GM18909 (cell line): ENCODE results near the gene BCKDHB.
A peak's percentile ranks its signal among the peaks of the same experiment; 100 is the strongest.
"Not testable (repeated sequence)": the region's sequence is repeated elsewhere in the genome, so short reads cannot be mapped to it uniquely, and the experiment has no call there.

Experiments used
- ATAC-seq: cut with Tn5 transposase; IDR thresholded peaks from one replicate; pipeline ENCODE4 v1.9.1; 2021; ENCODE audit warnings: mild to moderate bottlenecking; ENCODE audit not compliant: unreplicated experiment, poor library complexity

Gene BCKDHB

GRCh38 chr6:80197986-80198385 is 91.5 kb downstream of the BCKDHB start:
- ATAC-seq = no peak

GRCh38 chr6:80203283-80203682 is 96.8 kb downstream of the BCKDHB start:
- no peak for ATAC-seq

- ATAC-seq = no peak
These were observed 98.9 kb downstream of the BCKDHB start for GRCh38 chr6:80205404-80205803.

GRCh38 chr6:80206758-80207157 is 100.3 kb downstream of the BCKDHB start:
- ATAC-seq = no peak

GRCh38 chr6:80209430-80209829 is 103.0 kb downstream of the BCKDHB start:
- ATAC-seq = peak; percentile 44

- ATAC-seq = peak; percentile 55
These were observed 104.1 kb downstream of the BCKDHB start for GRCh38 chr6:80210618-80211017.

GRCh38 chr6:80211286-80211685 is 104.8 kb downstream of the BCKDHB start:
- no peak for ATAC-seq

GRCh38 chr6:80211890-80212289 is 105.4 kb downstream of the BCKDHB start:
- ATAC-seq = not testable (repeated sequence)

GRCh38 chr6:80214436-80215022 is 108.1 kb downstream of the BCKDHB start:
- peak; percentile 83 for ATAC-seq

- ATAC-seq = no peak
These were observed 108.6 kb downstream of the BCKDHB start for GRCh38 chr6:80215063-80215462.

GRCh38 chr6:80217794-80218193 is 111.3 kb downstream of the BCKDHB start:
- ATAC-seq = no peak

GRCh38 chr6:80223743-80224212 is 117.3 kb downstream of the BCKDHB start:
- no peak for ATAC-seq

- no peak for ATAC-seq
These were observed 119.7 kb downstream of the BCKDHB start for GRCh38 chr6:80226151-80226550.

GRCh38 chr6:80226699-80227098 is 120.2 kb downstream of the BCKDHB start:
- no peak for ATAC-seq

GRCh38 chr6:80227545-80228105 is 121.2 kb downstream of the BCKDHB start:
- ATAC-seq = no peak

- no peak for ATAC-seq
These were observed 126.8 kb downstream of the BCKDHB start for GRCh38 chr6:80233262-80233661.

- no peak for ATAC-seq
These were observed 127.5 kb downstream of the BCKDHB start for GRCh38 chr6:80233958-80234357.

- ATAC-seq = no peak
These were observed 127.9 kb downstream of the BCKDHB start for GRCh38 chr6:80234401-80234800.

- ATAC-seq = no peak
These were observed 128.4 kb downstream of the BCKDHB start for GRCh38 chr6:80234908-80235307.

- no peak for ATAC-seq
These were observed 129.2 kb downstream of the BCKDHB start for GRCh38 chr6:80235647-80236046.

- ATAC-seq = not testable (repeated sequence)
These were observed 132.3 kb downstream of the BCKDHB start for GRCh38 chr6:80238754-80239153.

- no peak for ATAC-seq
These were observed 138.6 kb downstream of the BCKDHB start for GRCh38 chr6:80245043-80245442.
